Pancreas (tissue), 10 donors: ENCODE results near the gene RNF41. TPM values are rescaled to one million over a fixed set of nuclear protein-coding genes. Genes with fewer than 3 reads are reported as not detected.
A peak's percentile ranks its signal among the peaks of the same experiment; 100 is the strongest.

ENCODE experiments used
- ATAC-seq, 4 donors: fragments of 200-7000 bp; cut with Tn5 transposase; one replicate each; pipeline versions ENCODE4 v1.8.0 to v1.9.1; 2020; ENCODE audit warnings: mild to moderate bottlenecking in 4 of 4, moderate library complexity in 4 of 4
- DNase-seq, 6 donors: peaks; one replicate each; pipeline ENCODE4 v3.0.0-alpha.2; 2020
- FAIRE-seq: peaks from 2 replicates; lab custom pipeline; 2012; peaks lifted over from hg19 to GRCh38; lab: Jason Lieb, UNC
- H3K27ac ChIP-seq, 4 donors: fragments of 200-600 bp; sonication (generic); 1 replicate in 3 of 4; 2 replicates in 1 of 4; pipeline versions ENCODE4 v1.5.0 to v1.8.0; 2020
- H3K27me3 ChIP-seq, 4 donors: fragments of 200-600 bp; one replicate each; pipeline ENCODE4 v1.8.0; 2021
- H3K36me3 ChIP-seq, 3 donors: fragments of 200-600 bp; sonication (generic) in 1 of 3; one replicate each; pipeline versions ENCODE4 v1.5.0 to v1.8.0; 2020 to 2021
- H3K4me1 ChIP-seq, 3 donors: fragments of 200-600 bp; one replicate each; pipeline ENCODE4 v1.8.0; 2021
- H3K4me3 ChIP-seq, 4 donors: fragments of 200-600 bp; sonication (generic) in 2 of 4; one replicate each; pipeline versions ENCODE4 v1.5.0 to v1.8.0; 2020 to 2021
- H3K9me3 ChIP-seq, 4 donors: fragments of 200-600 bp; one replicate each; pipeline ENCODE4 v1.8.0; 2021
- WGBS, 2 donors: extraction: QIAGEN DNeasy Blood & Tissue Kit; methylation state at CpG; one replicate each; pipeline ENCODE4 v1.1.7; 2013; 5-methylcytosine and 5-hydroxymethylcytosine counted together
- intact Hi-C, 3 donors: fragments of 100-400 bp; cut with DNase I; formaldehyde crosslinking; loops; one replicate each; pipeline versions ENCODE4 v1.11.1 to v1.14.2; 2022
- polyA plus RNA-seq, 2 donors: library from polyadenylated mRNA; stranded (reverse); fragments of 200-250 nt; gene quantifications; one replicate each; pipeline ENCODE4 v1.2.3, GENCODE V29; 2013
- total RNA-seq, 6 donors: library from RNA; stranded (reverse); fragmentation: NEBNext Ultra II Directional in 4 of 6; extraction: Animal tissue kit (Norgen Biotek cat#: 25700) in 4 of 6; gene quantifications; one replicate each; pipeline versions ENCODE4 v1.2.1 to v1.2.4, GENCODE V29; 2021 to 2023
- TF ChIP-seq, protein P1 (sequence below), 4 donors: fragments of 200-600 bp; sonication (generic) in 3 of 4; IDR thresholded peaks; one replicate each; pipeline versions ENCODE4 v1.5.0 to v1.8.0; 2021; ENCODE audit warnings: antibody characterized with exemption in 4 of 4
- donor health status: healthy with polysubstance abuse.
- donor health status: DM: no; HTN: no; CAD: no; lungs with moderate emphysema.
- donor health status: DM: no; HTN: no; CAD: no.
- donor health status: control.
- donor health status: control.
- donor health status: Bipolar disorder and iron deficiency.
- donor health status: DM: yes; HTN: yes; CAD: no.
- donor health status: DM: no; HTN: no; CAD: no.
- donor health status: DM: no; HTN: no; CAD: no.
- donor health status: DM: yes; HTN: yes; CAD: no.

The RNF41 gene
- total and polyA plus RNA-seq, 8 donors, result 6.8 to 21.9 (median 15.9) TPM

DNA sequence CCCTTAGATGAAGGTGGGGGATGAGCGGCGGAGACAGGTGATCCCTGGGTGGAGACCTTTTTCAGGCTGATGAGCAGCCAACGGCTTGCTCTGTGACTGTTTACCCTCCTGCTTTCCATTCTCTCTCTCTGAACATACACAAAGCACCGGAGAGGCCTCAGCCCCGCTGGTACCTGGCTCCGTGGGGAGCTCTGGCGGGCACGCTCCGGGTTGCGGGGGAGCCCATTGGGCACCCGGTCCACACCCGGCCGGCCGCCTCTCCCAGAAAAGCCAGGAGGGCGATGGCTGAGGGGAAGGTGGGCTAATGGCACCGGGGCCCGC lies 33.0 kb downstream of the RNF41 start:
- peak in 2 of 4 donors; percentile 1 to 3 for ATAC-seq
- no peak for FAIRE-seq
- Histone ChIP-seq H3K36me3 (peaks cover 0 to 16% (median 3%) of the 10 kb centered on the region in 3 donors), H3K27ac (peak overlapping the region in 3 of 4 donors; percentile 60 to 78 (median 69)), H3K27me3 (no peaks in the 10 kb centered on the region), H3K4me3 (peak overlapping the region; percentile 69 to 91 (median 78)), H3K4me1 (peaks cover 5 to 12% (median 10%) of the 10 kb centered on the region in 3 donors), H3K9me3 (no peaks in the 10 kb centered on the region)
- intact Hi-C loops, result loop anchor here in 2 of 3 donors (2.0 to 5.0 kb wide), 2 partner anchors 62 to 66 kb away; no protein-coding TSS in a partner anchor
- DNase-seq, result peak in 1 of 6 donors; percentile 82
- TF ChIP-seq, protein P1, sequence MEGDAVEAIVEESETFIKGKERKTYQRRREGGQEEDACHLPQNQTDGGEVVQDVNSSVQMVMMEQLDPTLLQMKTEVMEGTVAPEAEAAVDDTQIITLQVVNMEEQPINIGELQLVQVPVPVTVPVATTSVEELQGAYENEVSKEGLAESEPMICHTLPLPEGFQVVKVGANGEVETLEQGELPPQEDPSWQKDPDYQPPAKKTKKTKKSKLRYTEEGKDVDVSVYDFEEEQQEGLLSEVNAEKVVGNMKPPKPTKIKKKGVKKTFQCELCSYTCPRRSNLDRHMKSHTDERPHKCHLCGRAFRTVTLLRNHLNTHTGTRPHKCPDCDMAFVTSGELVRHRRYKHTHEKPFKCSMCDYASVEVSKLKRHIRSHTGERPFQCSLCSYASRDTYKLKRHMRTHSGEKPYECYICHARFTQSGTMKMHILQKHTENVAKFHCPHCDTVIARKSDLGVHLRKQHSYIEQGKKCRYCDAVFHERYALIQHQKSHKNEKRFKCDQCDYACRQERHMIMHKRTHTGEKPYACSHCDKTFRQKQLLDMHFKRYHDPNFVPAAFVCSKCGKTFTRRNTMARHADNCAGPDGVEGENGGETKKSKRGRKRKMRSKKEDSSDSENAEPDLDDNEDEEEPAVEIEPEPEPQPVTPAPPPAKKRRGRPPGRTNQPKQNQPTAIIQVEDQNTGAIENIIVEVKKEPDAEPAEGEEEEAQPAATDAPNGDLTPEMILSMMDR (IDR thresholded peaks at IDR 0.05), result no peak
- WGBS, 2 donors, result 1% methylated on average over 17 of the region's 17 CpGs

DNA sequence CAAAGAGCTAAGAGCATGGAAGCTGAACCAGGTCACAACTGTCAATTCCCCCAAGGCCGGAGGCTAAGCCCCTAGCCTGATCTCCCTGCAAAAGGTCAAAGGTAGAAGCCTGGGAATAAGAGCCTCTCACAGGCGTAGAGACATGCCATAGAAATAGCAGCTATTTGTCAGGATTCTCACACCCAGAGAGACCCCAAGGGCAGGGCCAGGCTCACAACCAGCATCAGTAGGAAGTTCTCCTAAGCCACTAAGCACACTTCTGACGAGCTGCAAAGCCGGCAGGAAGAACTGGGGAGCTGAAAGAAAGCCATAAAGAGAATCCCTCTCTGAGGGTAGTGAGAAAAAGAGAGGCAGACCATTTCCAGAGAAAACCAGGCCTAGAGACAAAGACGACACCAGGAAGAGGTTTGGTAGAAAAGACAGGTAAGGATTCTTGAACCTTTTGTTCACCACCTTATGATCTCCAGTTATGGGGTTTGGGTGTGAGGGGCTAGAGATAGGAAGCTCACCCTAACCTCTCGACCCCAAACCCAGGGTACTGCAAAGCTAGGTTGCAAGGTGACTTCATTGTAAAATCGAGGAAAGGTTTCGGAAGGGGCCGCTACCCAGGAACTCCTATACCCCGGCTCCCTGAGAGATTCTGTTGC lies 33.5 kb downstream of the RNF41 start:
- intact Hi-C loops, result loop anchor here in 2 of 3 donors (2.0 to 5.0 kb wide), 2 partner anchors 61 to 66 kb away; no protein-coding TSS in a partner anchor
- Histone ChIP-seq H3K9me3 (no peaks in the 10 kb centered on the region), H3K4me1 (peaks cover 5 to 12% (median 10%) of the 10 kb centered on the region in 3 donors), H3K4me3 (peak overlapping the region; percentile 69 to 91 (median 78)), H3K27me3 (no peaks in the 10 kb centered on the region), H3K27ac (peak overlapping the region in 3 of 4 donors; percentile 60 to 78 (median 69)), H3K36me3 (peaks cover 0 to 20% (median 3%) of the 10 kb centered on the region in 3 donors)
- TF ChIP-seq, protein P1 (IDR thresholded peaks at IDR 0.05), result no peak
- ATAC-seq (no peak), DNase-seq (no peak), FAIRE-seq (no peak)
- 6 to 8% methylated on average over 10 of the region's 10 CpGs for WGBS, 2 donors

DNA sequence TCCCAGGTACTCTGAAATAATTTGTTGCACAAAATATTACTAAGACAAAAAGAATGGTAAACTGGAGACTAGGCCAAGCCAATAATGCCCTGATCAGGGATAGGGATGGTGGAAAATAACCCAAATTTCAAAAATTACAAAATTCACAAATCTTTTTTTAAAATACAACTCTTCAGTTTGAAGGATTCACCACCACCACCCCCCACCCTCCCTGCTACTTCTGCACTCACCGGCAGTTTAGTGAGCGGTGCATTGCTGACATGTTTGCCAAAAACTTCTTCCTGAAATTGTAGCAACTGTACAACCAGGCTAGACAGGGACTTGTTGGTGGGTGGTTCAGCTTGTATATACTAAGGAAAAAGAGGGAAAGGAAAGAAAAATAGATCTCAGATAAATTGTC lies 34.8 kb downstream of the RNF41 start:
- Histone ChIP-seq H3K4me3 (no peak overlapping the region), H3K36me3 (peaks cover 3 to 33% (median 6%) of the 10 kb centered on the region in 3 donors), H3K27me3 (no peaks in the 10 kb centered on the region), H3K9me3 (no peaks in the 10 kb centered on the region), H3K27ac (no peak overlapping the region), H3K4me1 (peaks cover 5 to 12% (median 10%) of the 10 kb centered on the region in 3 donors)
- 46 to 51% methylated on average over 2 of the region's 2 CpGs for WGBS, 2 donors
- FAIRE-seq (no peak), ATAC-seq (no peak), DNase-seq (no peak)
- TF ChIP-seq, protein P1 (IDR thresholded peaks at IDR 0.05), result no peak
- intact Hi-C loops, result loop anchor here in 1 of 3 donors (5.0 kb wide), 1 partner anchor 65 kb away; no protein-coding TSS in a partner anchor

DNA sequence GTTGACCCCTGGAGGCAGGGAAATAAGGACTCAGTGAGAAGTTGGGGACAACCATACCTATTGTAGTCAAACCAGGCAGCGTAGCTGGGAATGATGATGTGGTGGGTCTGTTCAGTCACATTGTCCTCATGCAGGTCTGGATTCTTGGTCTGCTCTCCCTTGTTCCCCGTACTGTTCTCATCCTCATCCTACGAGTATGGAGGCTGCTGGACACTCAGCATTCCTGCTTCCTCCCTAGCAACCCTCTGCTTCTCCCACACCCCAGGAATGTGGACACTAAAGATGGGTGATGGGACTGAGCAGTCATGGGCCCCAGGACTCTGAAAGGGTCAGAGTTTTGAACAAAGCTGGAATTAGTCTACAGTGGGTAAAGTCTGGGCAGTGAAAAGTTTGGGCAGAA lies 43.4 kb downstream of the RNF41 start:
- Histone ChIP-seq H3K36me3 (peaks cover 7 to 93% (median 41%) of the 10 kb centered on the region in 3 donors), H3K4me1 (no peaks in the 10 kb centered on the region), H3K4me3 (no peak overlapping the region), H3K27me3 (no peaks in the 10 kb centered on the region), H3K27ac (no peak overlapping the region), H3K9me3 (no peaks in the 10 kb centered on the region)
- no peak for FAIRE-seq
- intact Hi-C loops, result no loop called here
- TF ChIP-seq, protein P1 (IDR thresholded peaks at IDR 0.05), result no peak
- WGBS, 2 donors, result 82 to 94% methylated on average over 3 of the region's 3 CpGs
- DNase-seq, result no peak
- ATAC-seq, result no peak

DNA sequence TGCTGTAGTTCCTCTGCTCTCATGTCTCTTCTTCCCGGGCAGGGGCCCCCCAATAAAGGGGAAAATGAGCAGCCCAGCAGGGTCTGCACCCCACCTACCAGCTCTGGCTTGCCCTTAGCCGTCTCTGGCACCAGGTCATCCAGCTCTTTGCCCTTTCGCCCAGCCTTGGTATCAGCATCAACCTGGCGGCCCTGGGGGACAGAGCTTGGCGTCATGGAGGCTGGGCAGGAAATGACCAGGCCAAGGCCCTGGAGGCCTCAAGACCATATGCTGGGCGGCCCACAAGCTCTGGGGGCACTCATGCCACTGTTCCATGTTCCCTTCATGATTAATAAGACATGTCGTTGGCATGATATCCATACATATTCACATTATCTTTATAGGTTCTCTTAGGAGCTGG lies 48.9 kb downstream of the RNF41 start:
- intact Hi-C loops, result no loop called here
- Histone ChIP-seq H3K36me3 (peaks cover 7 to 92% (median 52%) of the 10 kb centered on the region in 3 donors), H3K4me1 (no peaks in the 10 kb centered on the region), H3K27me3 (no peaks in the 10 kb centered on the region), H3K9me3 (no peaks in the 10 kb centered on the region), H3K4me3 (no peak overlapping the region), H3K27ac (no peak overlapping the region)
- ATAC-seq (no peak), DNase-seq (no peak), FAIRE-seq (no peak)
- WGBS, 2 donors, result 89 to 91% methylated on average over 7 of the region's 7 CpGs
- TF ChIP-seq, protein P1 (IDR thresholded peaks at IDR 0.05), result no peak
